NOMO-1 treated with dmso at 0.1 percent for 144 hours (cell line): ENCODE data around the gene BCL2L14.

Experiments
- DNase-seq: peaks from one replicate; lab custom pipeline; 2025; ENCODE audit not compliant: unreplicated experiment; lab: John Stamatoyannopoulos, UW

The BCL2L14 gene

GRCh38 chr12:12070674-12071656 lies at the start of gene BCL2L14:
BCL2L14 (plus strand) TSS chr12:12070939; CDS start chr12:12079306, 8,367 bp downstream.
- DNase-seq, result no peak

- no peak for DNase-seq
Observed at GRCh38 chr12:12022306-12022936, 48.3 kb upstream of the BCL2L14 start.

- no peak for DNase-seq
Observed at GRCh38 chr12:12023456-12023855, 47.3 kb upstream of the BCL2L14 start.

- no peak for DNase-seq
Observed at GRCh38 chr12:12024911-12025682, 45.6 kb upstream of the BCL2L14 start.

GRCh38 chr12:12025799-12026386 lies 44.8 kb upstream of the BCL2L14 start:
- no peak for DNase-seq

DNA sequence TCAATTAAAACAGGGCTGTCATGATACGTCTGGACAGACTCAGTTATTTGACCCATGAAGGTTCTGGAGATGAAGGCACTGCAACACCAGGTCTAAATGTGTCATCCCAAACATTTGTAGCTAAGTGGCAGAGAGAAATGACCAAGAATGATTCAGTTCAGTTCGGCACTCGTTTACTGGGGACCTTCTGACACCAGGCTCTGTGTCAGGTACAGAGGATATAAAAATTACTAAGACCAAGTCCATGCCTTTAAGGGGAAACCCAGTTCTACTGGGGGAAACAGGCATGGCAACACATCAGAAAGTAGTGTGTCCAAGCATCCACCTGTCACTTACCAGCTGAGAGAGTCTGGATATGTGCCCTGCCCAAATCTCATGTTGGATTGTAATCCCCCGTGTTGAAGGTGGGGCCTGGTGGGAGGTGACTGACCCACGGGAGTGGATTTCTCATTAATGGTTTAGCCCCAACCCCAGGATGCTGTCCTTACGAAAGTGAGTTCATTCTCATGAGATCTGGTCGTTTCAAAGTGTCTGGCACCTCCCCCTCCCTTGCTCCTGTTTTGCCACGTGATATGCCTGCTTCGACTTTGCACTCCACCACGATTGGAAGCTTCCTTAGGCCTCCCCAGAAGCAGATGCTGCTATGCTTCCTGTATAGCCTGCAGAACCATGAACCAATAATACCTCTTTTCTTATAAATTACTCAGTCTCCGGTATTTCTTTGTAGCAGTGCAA lies 41.9 kb upstream of the BCL2L14 start:
- no peak for DNase-seq

GRCh38 chr12:12029653-12030052 lies 41.1 kb upstream of the BCL2L14 start:
- DNase-seq, result no peak

DNA sequence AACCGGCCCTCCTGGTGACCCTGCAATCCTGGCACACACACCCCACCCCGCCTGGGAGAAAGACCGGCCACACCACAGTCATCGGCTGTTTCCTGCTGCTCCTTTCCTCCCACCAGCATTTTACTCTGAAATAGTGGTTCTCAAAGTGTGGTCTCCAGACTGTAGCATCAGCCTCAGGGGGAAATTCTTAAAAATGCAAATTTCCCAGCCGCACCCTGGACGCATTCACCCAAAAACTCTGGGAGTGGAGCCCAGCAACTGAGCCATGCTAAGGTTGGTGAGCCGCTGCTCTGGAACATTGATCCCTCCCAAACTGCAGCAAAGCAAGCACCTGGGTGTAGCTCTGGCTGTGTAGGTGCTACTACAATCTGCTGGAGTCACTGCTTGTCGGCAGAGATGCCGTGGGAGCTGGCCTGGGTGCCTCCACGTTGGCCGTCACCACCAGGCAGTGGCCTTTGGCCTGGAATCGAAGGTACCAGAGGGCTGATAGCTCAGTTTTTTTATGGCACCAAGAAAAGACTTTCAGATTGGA lies 38.4 kb upstream of the BCL2L14 start:
- no peak for DNase-seq

DNA sequence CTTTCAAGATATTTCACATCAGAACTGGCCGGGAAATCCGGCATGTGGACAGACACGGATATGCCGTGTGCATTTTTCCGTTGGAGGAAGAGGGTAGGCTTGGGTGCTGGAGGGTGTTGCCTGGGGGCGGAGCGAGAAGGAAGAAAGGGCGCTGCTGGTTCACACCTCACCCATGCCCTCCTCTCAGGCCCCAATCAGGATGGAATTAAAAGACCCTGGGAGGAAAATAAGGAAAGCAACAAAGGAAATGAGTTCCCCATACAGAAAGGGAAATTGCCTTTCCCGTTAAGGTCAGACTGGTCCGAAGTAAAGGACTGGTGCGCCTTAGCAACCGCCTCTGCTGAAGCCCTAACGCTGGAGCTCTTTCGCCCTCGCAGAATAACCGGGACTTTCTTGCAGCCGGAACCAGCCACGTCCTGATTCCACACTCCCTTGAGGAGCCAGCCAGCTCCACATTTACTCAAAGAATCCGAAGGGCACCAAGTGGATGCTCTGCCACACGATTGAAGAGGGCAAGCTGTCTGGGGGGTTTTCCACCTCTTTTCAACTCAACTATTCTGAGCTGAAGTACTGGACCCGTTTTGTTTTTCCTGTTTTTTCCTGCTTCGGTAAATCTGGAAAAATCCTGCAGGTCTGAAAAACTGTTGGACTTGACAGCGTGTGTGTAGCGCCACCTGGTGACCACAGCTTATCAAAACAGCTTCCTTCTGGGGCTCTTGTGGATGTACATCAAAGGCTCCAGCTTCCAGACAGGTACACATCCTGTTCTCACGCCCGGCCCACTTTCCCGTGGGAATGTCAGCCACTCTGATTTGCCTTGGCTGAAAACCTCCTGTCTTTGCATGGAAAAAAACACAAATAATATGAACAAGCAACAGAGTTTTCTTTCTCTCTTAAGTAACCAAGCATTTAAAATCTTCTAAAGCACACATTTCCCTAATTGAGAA lies 37.6 kb upstream of the BCL2L14 start:
- no peak for DNase-seq

GRCh38 chr12:12033824-12034223 lies 36.9 kb upstream of the BCL2L14 start:
- no peak for DNase-seq

DNA sequence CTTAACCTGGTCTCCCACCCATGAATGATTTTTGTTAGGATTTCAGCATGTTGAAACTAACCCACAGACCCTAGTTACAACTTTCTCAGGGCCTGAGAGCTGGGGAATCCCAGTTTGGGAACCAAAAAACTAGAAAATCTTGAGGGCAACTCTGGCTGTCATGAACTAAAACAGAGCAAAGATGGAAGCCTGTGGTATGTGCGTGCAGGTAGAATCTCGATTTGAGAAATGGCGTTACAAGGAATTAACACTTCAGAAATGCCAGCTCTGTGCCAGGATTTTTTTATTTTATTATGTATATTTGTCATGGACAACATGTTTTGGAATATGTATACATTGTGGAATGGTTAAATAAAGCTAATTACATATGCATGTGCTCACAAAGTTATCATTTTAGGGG lies 36.4 kb upstream of the BCL2L14 start:
- DNase-seq, result no peak

GRCh38 chr12:12035229-12035628 lies 35.5 kb upstream of the BCL2L14 start:
- DNase-seq, result no peak

GRCh38 chr12:12036901-12037300 lies 33.8 kb upstream of the BCL2L14 start:
- DNase-seq, result no peak

- DNase-seq, result no peak
Observed at GRCh38 chr12:12039897-12040296, 30.8 kb upstream of the BCL2L14 start.

GRCh38 chr12:12046401-12046800 lies 24.3 kb upstream of the BCL2L14 start:
- no peak for DNase-seq

DNA sequence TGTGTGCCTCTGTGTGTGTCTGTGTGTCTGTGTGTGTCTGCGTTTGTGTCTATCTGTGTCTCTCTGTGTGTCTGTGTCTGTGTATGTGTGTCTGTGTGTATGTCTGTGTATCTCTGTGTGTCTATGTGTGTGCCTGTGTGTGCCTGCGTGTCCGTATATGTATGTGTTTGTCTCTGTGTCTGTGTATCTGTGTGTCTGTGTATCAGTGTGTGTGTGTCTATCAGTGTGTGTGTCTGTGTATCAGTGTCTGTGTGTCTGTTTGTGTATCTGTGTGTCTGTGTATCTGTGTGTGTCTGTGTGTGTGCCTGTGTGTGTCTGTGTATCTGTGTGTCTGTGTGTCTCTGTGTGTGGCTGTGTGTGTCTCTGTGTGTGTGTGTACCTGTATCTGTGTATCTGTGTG lies 23.1 kb upstream of the BCL2L14 start:
- no peak for DNase-seq

- DNase-seq, result no peak
Observed at GRCh38 chr12:12048266-12048665, 22.5 kb upstream of the BCL2L14 start.

DNA sequence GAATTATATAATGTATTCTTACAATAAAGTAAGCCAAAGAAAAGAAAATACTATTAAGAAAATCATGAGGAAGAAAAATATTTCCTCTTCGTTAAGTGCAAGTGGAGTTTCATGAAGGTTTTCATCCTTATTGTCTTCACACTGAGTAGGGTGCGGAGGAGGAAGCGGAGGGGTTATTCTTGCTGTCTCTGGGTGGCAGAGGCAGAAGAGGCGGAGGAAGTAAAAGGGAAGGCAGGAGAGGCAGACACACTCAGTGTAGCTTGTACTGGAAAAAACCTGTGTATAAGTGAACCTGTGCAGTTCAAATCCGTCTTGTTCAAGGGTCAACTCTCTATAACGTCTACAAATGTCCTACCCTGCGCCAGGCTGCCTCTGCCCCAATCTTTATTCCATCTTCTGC lies 22.0 kb upstream of the BCL2L14 start:
- DNase-seq, result no peak

- no peak for DNase-seq
Observed at GRCh38 chr12:12051668-12052067, 19.1 kb upstream of the BCL2L14 start.
